Measurements from ENCODE around the gene EPHA5.

GRCh38 chr4:65546882-65547416 lies 123.3 kb downstream of the EPHA5 start:
- TF ChIP-seq, protein P1, sequence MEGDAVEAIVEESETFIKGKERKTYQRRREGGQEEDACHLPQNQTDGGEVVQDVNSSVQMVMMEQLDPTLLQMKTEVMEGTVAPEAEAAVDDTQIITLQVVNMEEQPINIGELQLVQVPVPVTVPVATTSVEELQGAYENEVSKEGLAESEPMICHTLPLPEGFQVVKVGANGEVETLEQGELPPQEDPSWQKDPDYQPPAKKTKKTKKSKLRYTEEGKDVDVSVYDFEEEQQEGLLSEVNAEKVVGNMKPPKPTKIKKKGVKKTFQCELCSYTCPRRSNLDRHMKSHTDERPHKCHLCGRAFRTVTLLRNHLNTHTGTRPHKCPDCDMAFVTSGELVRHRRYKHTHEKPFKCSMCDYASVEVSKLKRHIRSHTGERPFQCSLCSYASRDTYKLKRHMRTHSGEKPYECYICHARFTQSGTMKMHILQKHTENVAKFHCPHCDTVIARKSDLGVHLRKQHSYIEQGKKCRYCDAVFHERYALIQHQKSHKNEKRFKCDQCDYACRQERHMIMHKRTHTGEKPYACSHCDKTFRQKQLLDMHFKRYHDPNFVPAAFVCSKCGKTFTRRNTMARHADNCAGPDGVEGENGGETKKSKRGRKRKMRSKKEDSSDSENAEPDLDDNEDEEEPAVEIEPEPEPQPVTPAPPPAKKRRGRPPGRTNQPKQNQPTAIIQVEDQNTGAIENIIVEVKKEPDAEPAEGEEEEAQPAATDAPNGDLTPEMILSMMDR (IDR thresholded peaks at IDR 0.05; ENCODE audit: insufficient read depth, low read length) = no peak
- TF ChIP-seq REST (IDR thresholded peaks at IDR 0.05; ENCODE audit: insufficient replicate concordance, low read depth) = no peak
